GM18507 (cell line): Measurements from ENCODE around the gene ERAS.

Experiments used
- DNase-seq: peaks from one replicate; pipeline ENCODE4 v3.0.0; 2011; ENCODE audit warnings: low read depth; ENCODE audit not compliant: insufficient read length; ENCODE audit errors: extremely low spot score
- FAIRE-seq: peaks from 2 replicates; lab custom pipeline; 2011; peaks lifted over from hg19 to GRCh38; lab: Jason Lieb, UNC

ERAS gene

GRCh38 chrX:48826135-48826875 is at the start of gene ERAS:
ERAS (plus strand) TSS chrX:48826513; CDS start chrX:48829124, 2,611 bp downstream.
- DNase-seq (no peak), FAIRE-seq (no peak)

- FAIRE-seq (no peak), DNase-seq (no peak)
Measured at GRCh38 chrX:48776818-48777439, 49.4 kb upstream of the ERAS start.

GRCh38 chrX:48779399-48779798 is 46.9 kb upstream of the ERAS start:
- no peak for DNase-seq
- no peak for FAIRE-seq

GRCh38 chrX:48781705-48782104 is 44.6 kb upstream of the ERAS start:
- no peak for DNase-seq
- FAIRE-seq, result no peak

GRCh38 chrX:48782216-48782615 is 44.1 kb upstream of the ERAS start:
- FAIRE-seq (no peak), DNase-seq (no peak)

- no peak for FAIRE-seq
- DNase-seq, result no peak
Measured at GRCh38 chrX:48782795-48783194, 43.5 kb upstream of the ERAS start.

GRCh38 chrX:48784726-48785125 is 41.6 kb upstream of the ERAS start:
- no peak for FAIRE-seq
- no peak for DNase-seq

- DNase-seq, result no peak
- no peak for FAIRE-seq
Measured at GRCh38 chrX:48785186-48785539, 41.1 kb upstream of the ERAS start.

- FAIRE-seq (no peak), DNase-seq (no peak)
Measured at GRCh38 chrX:48785540-48786214, 40.6 kb upstream of the ERAS start.

- FAIRE-seq (no peak), DNase-seq (no peak)
Measured at GRCh38 chrX:48786341-48786800, 39.9 kb upstream of the ERAS start, which contains the start of gene GATA1. GATA1 (plus strand) TSS chrX:48786590; CDS start chrX:48791110, 4,520 bp downstream.

GRCh38 chrX:48786825-48787504 is 39.3 kb upstream of the ERAS start:
- no peak for FAIRE-seq
- DNase-seq, result no peak

- no peak for FAIRE-seq
- DNase-seq, result no peak
Measured at GRCh38 chrX:48787505-48788443, 38.5 kb upstream of the ERAS start.

GRCh38 chrX:48789366-48790220 is 36.7 kb upstream of the ERAS start:
- DNase-seq (no peak), FAIRE-seq (no peak)

GRCh38 chrX:48790477-48790876 is 35.8 kb upstream of the ERAS start:
- DNase-seq (no peak), FAIRE-seq (no peak)

- FAIRE-seq (no peak), DNase-seq (no peak)
Measured at GRCh38 chrX:48791063-48791820, 35.1 kb upstream of the ERAS start.

GRCh38 chrX:48792219-48792618 is 34.1 kb upstream of the ERAS start:
- no peak for DNase-seq
- FAIRE-seq, result no peak

- DNase-seq (no peak), FAIRE-seq (no peak)
Measured at GRCh38 chrX:48793935-48794334, 32.4 kb upstream of the ERAS start.
